ENCODE measurements around the gene EPB41L3. TPM values are rescaled to one million over a fixed set of nuclear protein-coding genes. Genes with fewer than 3 reads are reported as not detected.

EPB41L3 gene
- total RNA-seq = under 1 TPM in 1 of 2 experiments, not detected in 1; 0.31 TPM

- intact Hi-C loops (cut with micrococcal nuclease) = no loop called here
- POLR2A ChIA-PET = no interaction called here
Observed at GRCh38 chr18:5543773-5544389, at the start of gene EPB41L3. TSS of gene EPB41L3 (minus strand) at chr18:5543997. CDS start at chr18:5489183, 54,814 bp downstream.

GRCh38 chr18:5588529-5588928 is 44.7 kb upstream of the EPB41L3 start:
- ATAC-seq (no peak), DNase-seq (no peak)
- Mint-ChIP-seq H3K4me1 (ENCODE audit: low read depth) (no peaks in the 10 kb centered on the region), H3K9me3 (peaks cover 8% of the 10 kb centered on the region), H3K27ac (no peak overlapping the region), H3K4me3 (no peak overlapping the region), H3K36me3 (ENCODE audit: low read depth) (no peaks in the 10 kb centered on the region), H3K27me3 (peaks cover 3% of the 10 kb centered on the region)
- no peak for TF ChIP-seq CTCF (IDR thresholded peaks at IDR 0.05)
- ChIA-PET CTCF (no interaction called here), POLR2A (no interaction called here)
- intact Hi-C loops (cut with micrococcal nuclease) = no loop called here

More at GRCh38 chr18:5543773-5544389, at the start of gene EPB41L3:
- Mint-ChIP-seq H3K27ac (no peak within 1 kb of the TSS), H3K4me1 (ENCODE audit: low read depth) (no peaks in the 10 kb centered on the region), H3K27me3 (peaks cover 43% of the 10 kb centered on the region), H3K4me3 (peak within 1 kb of the TSS; percentile 0), H3K36me3 (ENCODE audit: low read depth) (no peaks in the 10 kb centered on the region), H3K9me3 (no peaks in the 10 kb centered on the region)
- CTCF ChIA-PET = no interaction called here
- ATAC-seq (no peak), DNase-seq (no peak)
- no peak for TF ChIP-seq CTCF (IDR thresholded peaks at IDR 0.05)

- H3K4me1 Mint-ChIP-seq (ENCODE audit: low read depth) = no peaks in the 10 kb centered on the region
- intact Hi-C loops (cut with micrococcal nuclease) = no loop called here
- no peak for TF ChIP-seq CTCF (IDR thresholded peaks at IDR 0.05)
- ATAC-seq = no peak
- no peak overlapping the region for H3K27ac Mint-ChIP-seq
- DNase-seq = no peak
- H3K4me3 Mint-ChIP-seq = no peak overlapping the region
- H3K36me3 Mint-ChIP-seq (ENCODE audit: low read depth) = no peaks in the 10 kb centered on the region
- ChIA-PET POLR2A (no interaction called here), CTCF (no interaction called here)
- peaks cover 3% of the 10 kb centered on the region for H3K27me3 Mint-ChIP-seq
- H3K9me3 Mint-ChIP-seq = no peaks in the 10 kb centered on the region
Observed at GRCh38 chr18:5585653-5586052, 41.9 kb upstream of the EPB41L3 start.

GRCh38 chr18:5584746-5585417 is 41.1 kb upstream of the EPB41L3 start:
- no peaks in the 10 kb centered on the region for H3K4me1 Mint-ChIP-seq (ENCODE audit: low read depth)
- TF ChIP-seq CTCF (IDR thresholded peaks at IDR 0.05) = no peak
- no peak overlapping the region for H3K4me3 Mint-ChIP-seq
- intact Hi-C loops (cut with micrococcal nuclease) = no loop called here
- DNase-seq (no peak), ATAC-seq (no peak)
- peaks cover 3% of the 10 kb centered on the region for H3K27me3 Mint-ChIP-seq
- H3K9me3 Mint-ChIP-seq = no peaks in the 10 kb centered on the region
- H3K27ac Mint-ChIP-seq = no peak overlapping the region
- no peaks in the 10 kb centered on the region for H3K36me3 Mint-ChIP-seq (ENCODE audit: low read depth)
- POLR2A ChIA-PET = no interaction called here
- CTCF ChIA-PET = no interaction called here

- CTCF ChIA-PET = no interaction called here
- Mint-ChIP-seq H3K9me3 (no peaks in the 10 kb centered on the region), H3K27me3 (peaks cover 4% of the 10 kb centered on the region), H3K27ac (no peak overlapping the region), H3K4me1 (ENCODE audit: low read depth) (no peaks in the 10 kb centered on the region), H3K4me3 (no peak overlapping the region), H3K36me3 (ENCODE audit: low read depth) (no peaks in the 10 kb centered on the region)
- TF ChIP-seq CTCF (IDR thresholded peaks at IDR 0.05) = no peak
- POLR2A ChIA-PET = no interaction called here
- no peak for DNase-seq
- intact Hi-C loops (cut with micrococcal nuclease) = no loop called here
- ATAC-seq = no peak
Observed at GRCh38 chr18:5582849-5583681, 39.3 kb upstream of the EPB41L3 start.
